Fibroblast of the conjunctiva (primary cell): Measurements from ENCODE around the gene RECK.

Experiments
- DNase-seq: peaks from one replicate; pipeline ENCODE4 v3.0.0-alpha.2; 2010; ENCODE audit warnings: low read depth

The RECK gene

DNA sequence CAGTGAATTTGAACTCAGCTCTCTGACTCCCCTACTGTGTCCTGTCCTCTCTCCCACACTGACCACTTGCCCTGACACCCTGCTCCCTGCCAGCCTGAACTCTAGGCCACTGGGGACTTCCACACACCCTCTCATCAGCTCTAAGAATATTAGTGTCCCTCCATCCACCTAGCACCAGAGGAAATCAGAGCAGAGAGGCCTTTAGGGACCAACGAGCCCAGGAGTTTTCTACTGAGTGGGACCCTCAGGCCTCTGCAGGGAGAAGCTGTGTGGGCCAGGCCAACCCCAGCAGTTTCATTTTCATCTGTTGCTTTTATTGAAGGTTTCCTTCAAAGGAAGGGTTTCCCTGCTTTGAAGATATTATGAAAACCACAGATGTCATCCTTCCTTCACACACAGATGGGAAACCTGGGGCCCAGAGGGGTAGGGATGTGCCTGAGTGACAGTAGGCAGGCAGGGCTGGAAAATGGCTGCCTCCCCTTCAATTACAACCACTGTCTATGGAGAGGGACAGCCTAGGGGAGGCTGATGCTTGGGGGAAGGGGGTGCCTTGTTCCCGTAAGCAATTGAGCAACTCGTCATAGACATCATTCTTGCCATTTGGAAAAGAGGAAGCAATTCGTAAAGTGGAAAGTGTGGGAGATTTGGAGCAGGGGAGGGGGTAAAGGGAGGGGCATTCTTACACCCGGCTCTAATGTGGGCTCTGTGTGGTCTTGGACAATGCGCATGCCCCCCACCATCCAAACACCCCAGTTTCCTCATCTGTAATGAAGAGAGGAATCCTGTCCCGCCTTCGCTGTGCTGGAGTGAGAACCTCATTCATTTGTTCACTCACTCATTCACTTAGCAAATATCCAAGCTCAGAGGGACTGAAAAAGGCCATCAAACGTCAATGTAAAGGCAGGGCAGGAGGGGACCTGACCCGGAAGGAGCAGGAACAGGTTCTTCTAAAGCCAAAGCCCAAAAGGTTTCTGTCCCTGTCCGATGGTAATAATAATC is 103.7 kb downstream of the RECK start:
- no peak for DNase-seq

DNA sequence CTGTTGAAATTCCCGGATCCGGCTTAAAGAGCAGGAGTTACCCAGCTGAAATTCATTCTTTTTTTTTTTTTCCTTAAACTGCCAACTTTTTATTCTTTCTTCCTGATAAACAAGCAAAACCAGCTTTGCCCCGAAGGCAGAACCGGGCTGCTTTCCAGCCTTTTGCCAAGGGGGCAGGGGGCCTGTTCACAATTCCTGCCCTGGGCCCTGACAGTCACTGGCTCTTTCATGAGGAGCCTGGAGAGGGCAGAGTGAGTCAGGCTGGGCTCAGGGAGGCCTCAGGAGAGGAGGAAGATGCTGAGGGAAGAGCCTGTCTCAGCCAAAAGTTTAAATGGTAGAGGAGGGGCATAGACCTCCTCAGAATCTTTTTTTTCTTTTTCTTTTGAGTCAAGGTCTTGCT is 104.6 kb downstream of the RECK start:
- DNase-seq = no peak

DNA sequence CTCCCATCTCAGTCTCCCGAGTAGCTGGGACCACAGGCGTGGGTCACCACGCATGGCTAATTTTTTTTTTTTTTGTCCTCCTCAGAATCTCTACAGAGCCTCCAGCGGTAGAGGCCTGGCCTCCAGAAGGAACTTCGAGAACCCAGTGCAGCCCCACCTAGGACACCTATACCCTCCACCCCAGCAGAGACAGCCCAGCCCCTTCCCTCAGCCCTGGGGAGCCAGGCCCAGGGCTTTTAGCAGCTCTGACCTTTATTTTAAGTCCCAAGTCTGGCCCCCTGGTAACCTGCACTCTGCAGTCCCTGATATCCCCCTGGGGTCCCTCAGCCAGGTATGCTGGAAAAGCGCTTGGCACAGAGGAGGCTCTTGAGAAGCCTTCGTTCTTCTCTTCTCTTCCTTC is 105.0 kb downstream of the RECK start:
- DNase-seq = no peak

DNA sequence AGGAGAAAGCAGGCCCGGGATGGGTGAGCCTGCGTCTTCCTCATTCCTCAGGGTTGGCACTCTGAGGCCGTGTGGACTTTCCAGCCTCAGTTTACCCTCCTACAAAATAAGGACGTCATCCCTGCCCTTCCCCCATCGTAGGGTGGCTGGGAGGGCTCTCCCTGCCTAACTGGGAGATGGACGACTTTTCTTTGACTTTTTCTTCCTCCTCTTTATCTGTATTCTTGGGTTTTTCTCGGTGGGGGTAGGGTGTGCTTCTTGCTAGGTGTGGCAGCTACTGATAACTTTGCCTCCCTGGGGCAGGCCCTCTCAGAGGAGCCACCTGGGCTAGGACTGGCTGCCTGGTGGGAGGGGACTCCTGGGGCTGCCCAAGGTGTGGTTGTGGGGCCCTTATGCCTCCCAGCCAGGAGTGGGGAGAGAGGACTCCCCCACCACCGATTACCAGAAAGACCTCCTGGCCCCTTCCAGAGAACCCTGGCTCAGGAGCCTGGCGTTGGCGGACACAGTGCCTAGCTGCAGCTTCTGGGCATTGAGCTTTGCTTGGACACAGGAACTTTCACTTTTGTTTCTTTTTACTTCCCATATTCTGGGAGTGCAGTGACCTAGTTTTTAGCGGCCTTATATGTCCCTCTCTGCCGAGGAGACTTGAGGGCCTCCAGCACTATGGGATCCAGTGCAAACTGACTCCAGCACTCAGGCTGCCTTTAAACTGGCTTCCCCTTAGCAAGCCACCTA is 106.0 kb downstream of the RECK start:
- DNase-seq = no peak

DNA sequence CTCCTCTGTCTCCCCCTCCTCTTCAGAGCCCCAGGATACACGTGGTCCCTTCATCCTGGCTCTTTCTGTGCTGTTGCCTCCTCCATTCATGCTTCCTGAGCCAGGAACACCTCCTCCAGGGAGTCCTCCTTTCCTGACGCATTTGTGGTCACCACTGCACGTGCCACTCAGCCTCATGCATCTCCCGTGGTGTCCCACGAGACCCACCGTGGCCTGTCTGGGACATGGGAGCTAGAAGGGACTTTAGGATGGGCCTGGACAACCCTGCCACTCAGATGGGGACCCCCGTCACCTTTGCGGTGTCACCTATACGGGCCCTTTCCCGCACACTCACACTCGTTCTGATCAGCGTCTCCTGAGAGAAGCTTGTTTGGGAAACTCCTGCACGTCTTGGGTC is 106.5 kb downstream of the RECK start:
- no peak for DNase-seq

DNA sequence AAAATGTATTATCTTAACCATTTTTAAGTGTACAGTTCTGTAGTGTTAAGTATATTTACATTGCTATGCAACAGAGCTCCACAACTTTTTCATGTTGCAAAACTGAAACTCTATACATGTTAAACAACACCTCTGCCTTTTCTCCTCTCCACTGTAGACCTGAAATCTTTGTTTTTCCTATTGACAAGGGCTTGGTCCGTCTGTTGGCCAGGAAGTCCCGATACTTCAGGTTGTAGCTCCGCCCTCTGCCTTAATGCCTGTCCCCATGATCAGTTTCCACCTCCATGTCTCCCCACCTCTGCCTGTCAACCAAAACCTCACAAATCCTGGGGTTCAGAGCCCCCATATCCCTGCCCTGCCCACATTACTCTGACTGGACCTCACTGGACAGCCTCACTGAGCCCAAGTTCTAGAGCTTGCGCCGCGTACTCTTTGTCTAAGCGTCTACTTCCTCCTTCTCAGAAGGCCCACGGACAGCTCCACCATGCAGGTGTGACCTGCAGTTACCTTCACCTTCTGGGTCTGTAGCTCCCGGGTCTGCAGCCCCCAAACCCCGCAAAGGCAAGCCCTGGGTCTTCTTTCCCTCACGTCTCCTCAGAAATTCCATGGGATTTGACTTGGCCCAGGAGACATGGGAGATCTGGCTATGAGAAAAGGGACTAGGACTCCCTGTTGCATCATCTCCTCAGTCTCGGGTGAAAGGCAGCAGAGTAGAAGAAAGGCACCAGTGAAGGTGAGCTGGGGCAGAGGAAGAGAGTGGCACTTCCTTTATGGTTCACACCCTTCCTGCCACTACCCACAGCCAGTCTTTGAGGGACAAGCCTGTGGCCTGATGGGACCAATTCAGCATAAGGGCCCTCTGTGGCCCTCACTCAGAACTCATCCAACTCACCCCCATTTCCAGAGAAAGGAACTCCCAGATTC is 107.9 kb downstream of the RECK start:
- no peak for DNase-seq

DNA sequence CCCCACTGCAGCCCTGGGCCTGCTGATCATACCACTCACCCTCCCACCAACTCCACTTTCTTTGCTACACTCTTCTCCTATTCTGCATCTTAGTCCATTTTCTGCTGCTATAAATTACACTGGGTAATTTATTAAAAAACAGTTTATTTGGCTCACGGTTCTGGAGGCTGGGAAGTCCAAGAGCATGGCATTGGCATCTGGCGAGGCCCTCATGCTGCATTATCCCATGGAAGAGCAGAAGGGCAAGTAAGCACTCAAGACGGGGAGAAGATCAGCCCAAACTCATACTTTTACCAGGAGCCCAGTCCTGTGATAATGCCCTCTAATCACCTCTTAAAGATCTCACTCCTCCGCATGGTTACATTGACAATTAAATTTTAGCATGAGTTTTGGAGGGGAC is 109.3 kb downstream of the RECK start:
- DNase-seq = no peak

DNA sequence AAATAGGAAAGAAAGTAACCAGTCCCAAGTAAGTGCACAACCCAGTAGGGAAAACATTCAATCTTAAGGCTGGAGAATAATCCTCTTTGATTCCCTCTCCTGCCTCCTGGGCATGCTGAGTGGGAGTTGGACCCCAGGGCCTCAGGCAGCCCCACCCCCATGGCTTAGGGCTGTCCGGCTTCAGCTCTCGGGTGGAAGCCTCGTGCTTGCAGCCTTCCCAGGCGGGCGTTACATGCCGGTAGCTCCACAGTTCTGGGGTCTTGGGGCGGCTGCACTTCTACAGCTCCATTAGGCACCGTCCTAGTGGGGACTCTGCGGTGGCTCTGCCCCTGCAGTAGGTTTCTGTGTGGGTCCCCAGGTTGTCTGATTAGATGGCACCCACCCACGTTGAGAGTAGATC is 109.9 kb downstream of the RECK start:
- no peak for DNase-seq

DNA sequence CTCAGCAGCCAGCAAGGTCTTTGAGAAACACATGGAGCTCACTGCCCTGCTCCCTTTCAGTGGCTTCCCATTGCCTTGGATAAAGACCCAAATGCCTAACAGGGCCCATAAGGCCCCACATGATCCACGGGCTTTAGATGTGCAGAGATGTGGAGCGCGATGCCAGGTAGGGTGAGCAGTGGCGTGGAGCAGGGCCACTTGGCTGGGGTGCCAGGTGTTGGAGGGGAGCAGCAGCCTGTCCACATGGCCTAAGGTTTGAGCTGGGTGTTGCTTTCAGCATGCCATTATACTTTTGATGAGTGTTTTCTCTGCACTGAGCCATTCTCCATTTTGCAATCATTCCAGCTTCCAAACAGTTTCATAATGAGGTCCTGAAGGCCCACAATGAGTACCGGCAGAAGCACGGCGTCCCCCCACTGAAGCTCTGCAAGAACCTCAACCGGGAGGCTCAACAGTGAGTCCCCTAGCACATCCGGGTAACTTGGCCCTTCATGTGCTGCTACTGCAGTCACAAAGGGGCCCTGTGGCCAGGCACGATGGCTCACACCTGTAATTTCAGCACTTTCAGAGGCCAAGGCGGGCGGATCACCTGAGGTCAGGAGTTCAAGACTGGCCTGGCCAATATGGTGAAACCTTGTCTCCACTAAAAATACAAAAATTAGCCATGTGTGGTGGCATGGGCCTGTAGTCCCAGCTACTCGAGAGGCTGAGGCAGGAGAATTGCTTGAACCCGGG is 110.9 kb downstream of the RECK start:
- DNase-seq = no peak

DNA sequence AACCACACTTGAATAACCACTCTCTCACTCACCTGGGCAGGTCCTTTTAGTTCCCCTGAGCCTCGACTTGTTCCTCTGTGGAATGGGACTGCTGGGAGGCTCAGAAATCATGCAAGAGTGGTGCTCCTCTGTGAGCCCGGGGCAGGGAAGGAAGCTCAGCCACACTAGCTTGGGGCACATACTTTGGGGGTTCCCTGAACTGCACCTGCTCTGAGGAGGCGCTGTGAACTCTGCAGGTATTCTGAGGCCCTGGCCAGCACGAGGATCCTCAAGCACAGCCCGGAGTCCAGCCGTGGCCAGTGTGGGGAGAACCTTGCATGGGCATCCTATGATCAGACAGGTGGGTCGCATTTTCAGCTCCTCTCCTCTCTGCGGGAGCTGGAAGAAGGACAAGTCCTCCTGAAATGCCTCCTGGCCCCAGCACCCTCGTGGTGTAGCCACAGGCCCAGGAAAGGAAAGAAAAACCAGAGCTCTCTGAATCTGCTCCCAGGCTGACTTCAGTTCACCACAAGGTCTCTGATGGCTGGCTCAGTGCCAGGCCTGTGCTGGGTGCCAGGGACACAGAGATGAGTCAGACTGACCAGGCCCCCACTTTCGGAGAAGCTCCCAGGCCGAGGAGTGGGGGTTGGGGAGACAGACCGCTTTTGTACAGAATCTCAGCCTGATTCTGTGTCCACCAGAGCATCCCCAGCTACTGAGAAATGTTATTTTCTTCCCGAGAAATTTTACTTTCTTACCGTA is 111.8 kb downstream of the RECK start:
- peak; percentile 96 for DNase-seq

DNA sequence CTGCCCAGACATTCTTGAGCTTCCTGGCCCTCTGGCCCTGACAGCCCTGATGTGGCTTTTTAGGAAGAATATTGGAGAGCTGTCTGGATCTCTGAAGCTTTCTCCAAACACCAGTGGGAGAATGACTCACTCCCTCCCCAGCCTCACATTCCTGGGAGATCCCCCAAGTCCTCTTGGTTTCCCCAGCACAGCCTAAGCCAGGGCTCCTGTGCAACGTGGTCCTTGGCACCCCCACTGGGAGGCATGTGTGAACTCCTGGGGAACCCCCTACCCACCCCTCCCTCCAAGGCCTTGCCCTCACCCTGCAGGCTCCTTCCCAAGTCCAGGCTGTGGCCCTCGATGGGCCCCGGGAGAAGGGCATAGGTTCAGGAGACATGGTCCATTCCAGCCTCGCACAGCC is 112.5 kb downstream of the RECK start:
- no peak for DNase-seq

DNA sequence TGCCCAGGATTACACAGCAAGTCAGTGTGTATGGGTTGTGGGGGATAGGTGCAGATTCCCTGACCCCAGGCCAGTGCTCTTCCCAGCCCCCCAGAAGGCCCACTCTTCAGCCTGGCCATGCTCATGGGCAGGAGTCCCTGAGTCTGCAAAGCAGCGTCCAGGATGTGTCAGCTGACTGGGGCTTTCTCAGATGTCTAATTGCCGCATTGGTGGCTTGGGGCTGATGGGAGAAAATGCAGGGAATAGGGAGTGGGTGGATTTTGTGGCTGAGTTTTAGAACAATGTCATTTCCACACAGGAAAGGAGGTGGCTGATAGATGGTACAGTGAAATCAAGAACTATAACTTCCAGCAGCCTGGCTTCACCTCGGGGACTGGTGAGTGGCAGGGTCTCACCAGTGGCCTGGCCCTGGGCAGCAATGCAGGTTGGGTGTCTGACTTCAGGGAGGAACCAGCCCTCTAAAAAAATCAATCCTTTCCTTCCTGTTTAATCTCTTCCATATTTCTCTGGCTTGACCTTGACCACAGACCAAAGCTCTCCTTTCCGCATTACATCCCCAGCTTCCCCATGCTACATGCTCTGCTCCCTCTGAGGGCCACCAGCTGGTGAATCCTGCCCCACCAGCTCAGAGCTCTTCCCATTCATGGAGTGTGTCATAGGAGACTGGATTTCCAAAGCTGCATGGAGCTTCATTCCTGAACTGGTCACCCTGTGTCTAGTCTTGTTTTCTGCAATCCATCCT is 114.0 kb downstream of the RECK start:
- DNase-seq = no peak

DNA sequence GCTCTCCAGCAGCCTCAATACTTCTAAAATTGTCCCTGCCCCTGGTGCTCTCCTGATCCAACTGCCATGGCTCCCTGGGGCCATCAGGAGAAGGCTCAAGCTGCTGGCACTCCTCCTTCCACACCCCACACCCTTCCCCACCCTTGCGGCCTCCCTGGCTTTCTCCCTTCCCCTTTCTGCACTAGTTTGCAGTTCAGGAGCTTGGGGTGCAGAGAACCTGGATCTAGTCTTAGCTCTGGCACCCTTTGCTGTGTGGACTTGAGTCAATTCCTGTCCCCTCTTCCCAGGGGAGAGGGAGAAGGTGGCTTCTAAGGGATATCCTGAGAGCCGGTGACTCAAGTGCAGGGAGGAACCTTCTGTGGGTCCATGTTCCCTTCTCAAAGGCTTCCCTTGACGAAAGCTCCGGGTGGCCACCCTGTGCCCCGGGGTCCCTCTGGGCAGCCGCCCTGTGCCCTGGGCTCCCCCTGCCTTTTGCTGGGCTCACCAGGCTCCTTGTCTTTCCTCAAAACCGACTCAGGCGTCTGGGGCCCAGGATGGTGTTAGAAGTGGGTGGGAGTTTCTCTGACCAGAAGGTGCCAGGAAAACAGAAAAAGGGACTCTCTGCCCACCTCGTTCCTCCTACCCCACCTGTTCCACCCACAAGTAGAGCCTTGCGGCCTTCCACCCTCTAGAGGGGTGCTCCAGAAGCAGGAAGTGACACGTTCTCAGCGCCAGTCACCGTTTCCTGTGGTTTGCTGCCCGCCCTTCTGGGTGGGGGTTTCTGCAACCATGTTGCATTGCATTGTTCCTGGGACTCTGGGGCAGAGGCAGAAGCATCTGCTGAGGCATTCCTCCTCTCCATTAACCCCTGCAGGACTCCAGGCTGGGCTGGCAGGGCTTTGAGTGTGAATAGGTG is 114.8 kb downstream of the RECK start:
- DNase-seq = no peak

DNA sequence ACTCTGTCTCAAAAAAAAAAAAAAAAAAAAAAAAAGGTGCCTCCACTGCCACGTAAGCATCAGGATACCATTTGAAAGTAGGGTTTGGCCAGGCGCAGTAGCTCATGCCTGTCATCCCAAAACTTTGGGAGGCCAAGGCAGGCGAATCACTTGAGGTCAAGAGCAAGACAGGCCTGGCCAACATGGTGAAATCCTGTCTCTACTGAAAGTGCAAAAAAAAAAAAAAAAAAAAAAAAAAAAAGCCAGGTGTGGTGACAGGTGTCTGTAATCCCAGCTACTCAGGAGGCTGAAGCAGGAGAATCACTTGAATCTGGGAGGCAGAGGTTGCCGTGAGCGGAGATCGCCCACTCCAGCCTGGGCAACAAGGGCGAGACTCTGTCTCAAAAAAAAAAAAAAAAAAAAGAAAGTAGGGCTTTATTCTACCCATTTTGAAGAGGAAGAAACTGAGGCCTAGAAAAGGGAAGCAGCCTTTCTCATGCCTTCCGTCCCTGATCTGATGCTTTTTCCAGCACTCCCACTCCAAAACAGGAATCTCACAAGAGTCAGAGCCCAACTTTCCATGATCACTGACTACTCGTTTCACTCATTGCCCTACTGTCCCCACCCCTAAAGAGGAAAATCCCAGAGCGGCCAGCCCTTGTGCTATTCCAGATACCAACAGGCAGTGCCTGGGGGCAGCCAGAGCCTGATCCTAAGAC is 116.2 kb downstream of the RECK start:
- DNase-seq = no peak

DNA sequence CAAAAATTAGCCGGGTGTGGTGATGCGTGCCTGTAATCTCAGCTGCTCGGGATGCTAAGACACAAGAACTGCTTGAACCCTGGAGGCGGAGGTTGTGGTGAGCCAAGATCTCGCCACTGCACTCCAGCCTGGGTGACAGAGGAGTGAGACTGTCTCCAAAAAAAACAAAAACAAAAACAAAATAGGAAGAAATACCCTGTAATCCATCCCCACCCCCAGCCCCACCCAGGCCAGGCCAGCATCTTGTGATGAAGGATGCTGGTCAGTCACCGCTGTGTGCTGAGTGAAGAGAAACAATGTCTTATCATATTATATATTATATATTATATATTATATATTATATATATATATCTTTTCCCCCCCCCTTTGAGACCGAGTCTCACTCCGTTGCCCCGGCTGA is 117.0 kb downstream of the RECK start:
- DNase-seq = no peak

DNA sequence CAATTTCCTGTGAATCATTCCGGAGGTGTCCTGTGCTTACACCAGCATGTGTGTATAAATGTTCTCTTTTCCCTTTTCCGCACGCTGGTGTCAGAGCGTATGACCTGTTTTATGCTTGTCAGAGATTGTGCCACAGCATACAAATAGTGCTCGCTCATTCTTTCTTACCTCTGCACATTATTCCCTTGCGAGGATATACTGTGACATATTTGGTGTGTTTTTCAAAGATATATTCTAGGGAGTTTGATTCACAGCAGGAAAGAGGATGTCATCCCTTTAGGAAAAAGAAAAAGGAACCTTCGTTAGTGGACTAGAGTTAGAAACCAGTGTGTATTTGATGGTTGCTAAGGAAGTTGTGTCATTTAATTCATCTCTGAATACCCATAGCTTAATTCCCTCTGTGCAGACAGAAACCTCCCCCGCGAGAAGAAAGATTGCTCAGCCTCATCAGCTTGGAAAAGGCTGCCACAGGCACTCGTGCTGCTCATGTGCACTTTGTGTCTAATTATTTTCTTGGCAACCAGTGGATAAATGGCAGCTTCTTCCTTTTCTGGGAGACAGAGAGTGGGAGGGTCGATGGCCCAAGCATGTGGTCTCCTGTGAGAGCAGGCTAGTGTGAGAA is 117.7 kb downstream of the RECK start:
- DNase-seq = no peak

DNA sequence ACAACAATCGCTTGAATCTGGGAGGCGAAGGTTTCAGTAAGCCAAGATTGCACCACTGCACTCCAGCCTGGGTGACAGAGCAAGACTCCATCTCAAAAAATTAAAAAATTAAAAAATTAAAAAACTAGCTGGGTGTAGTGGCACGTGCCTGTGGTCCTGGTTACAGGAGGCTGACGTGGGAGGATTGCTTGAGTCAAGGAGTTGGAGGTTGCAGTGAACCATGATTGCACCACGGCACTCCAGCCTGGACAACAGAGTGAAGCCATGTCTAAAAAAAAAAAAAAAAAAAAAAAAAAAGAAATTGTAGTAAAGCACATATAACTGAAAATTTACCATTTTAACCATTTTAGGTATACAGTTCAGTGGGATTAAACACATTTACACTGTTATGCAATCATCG is 119.4 kb downstream of the RECK start:
- DNase-seq = no peak

DNA sequence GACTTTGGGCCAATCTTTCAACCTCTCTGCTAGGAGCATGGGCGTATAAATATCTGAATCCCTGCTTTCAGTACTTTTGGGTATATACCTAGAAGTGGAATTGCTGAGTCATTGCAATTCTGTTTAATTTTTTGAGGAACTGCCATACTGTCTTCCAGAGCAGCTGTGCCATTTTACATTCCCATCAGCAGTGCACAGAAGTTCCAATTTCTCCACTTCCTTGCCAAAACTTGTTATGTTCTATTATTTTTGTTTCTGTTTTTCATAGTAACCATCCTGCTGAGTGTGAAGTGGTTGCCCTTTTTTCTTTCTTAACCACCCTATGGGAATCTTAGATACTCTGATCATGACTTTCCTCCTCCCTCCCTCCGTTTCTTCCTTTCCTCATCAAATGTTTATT is 121.4 kb downstream of the RECK start:
- no peak for DNase-seq
